ENCODE results near the gene TMPRSS11D.

The TMPRSS11D gene

GRCh38 chr4:67879486-67879885 lies 4.3 kb downstream of the TMPRSS11D start:
- TF ChIP-seq POLR2AphosphoS5 (IDR thresholded peaks at IDR 0.05; ENCODE audit: low read depth, low read length) (no peak), FOXP2 (optimal IDR thresholded peaks at IDR 0.05; ENCODE audit: borderline replicate concordance, extremely low read depth, extremely low read length, insufficient read depth) (no peak), REST (IDR thresholded peaks at IDR 0.05; ENCODE audit: insufficient read depth in 1 of 2, low read depth in 2 of 2, low read length in 2 of 2) (no peak), SIN3A (IDR thresholded peaks at IDR 0.05; ENCODE audit: borderline replicate concordance, insufficient read depth, low read length) (no peak), TAF1 (IDR thresholded peaks at IDR 0.05; ENCODE audit: borderline replicate concordance, insufficient read depth, low read length) (no peak)

- TF ChIP-seq FOXP2 (optimal IDR thresholded peaks at IDR 0.05; ENCODE audit: borderline replicate concordance, extremely low read depth, extremely low read length, insufficient read depth) (no peak), SIN3A (IDR thresholded peaks at IDR 0.05; ENCODE audit: borderline replicate concordance, insufficient read depth, low read length) (no peak), TAF1 (IDR thresholded peaks at IDR 0.05; ENCODE audit: borderline replicate concordance, insufficient read depth, low read length) (no peak), REST (IDR thresholded peaks at IDR 0.05; ENCODE audit: insufficient read depth in 1 of 2, low read depth in 2 of 2, low read length in 2 of 2) (no peak), POLR2AphosphoS5 (IDR thresholded peaks at IDR 0.05; ENCODE audit: low read depth, low read length) (no peak)
Measured at GRCh38 chr4:67877086-67877485, 6.7 kb downstream of the TMPRSS11D start.

GRCh38 chr4:67874986-67875385 lies 8.8 kb downstream of the TMPRSS11D start:
- no peak for TF ChIP-seq SIN3A (IDR thresholded peaks at IDR 0.05; ENCODE audit: borderline replicate concordance, insufficient read depth, low read length)
- TF ChIP-seq FOXP2 (optimal IDR thresholded peaks at IDR 0.05; ENCODE audit: borderline replicate concordance, extremely low read depth, extremely low read length, insufficient read depth) = no peak
- no peak for TF ChIP-seq REST (IDR thresholded peaks at IDR 0.05; ENCODE audit: insufficient read depth in 1 of 2, low read depth in 2 of 2, low read length in 2 of 2)
- no peak for TF ChIP-seq POLR2AphosphoS5 (IDR thresholded peaks at IDR 0.05; ENCODE audit: low read depth, low read length)
- no peak for TF ChIP-seq TAF1 (IDR thresholded peaks at IDR 0.05; ENCODE audit: borderline replicate concordance, insufficient read depth, low read length)

GRCh38 chr4:67873116-67873515 lies 10.7 kb downstream of the TMPRSS11D start:
- TF ChIP-seq TAF1 (IDR thresholded peaks at IDR 0.05; ENCODE audit: borderline replicate concordance, insufficient read depth, low read length) = no peak
- no peak for TF ChIP-seq REST (IDR thresholded peaks at IDR 0.05; ENCODE audit: insufficient read depth in 1 of 2, low read depth in 2 of 2, low read length in 2 of 2)

- TF ChIP-seq FOXP2 (optimal IDR thresholded peaks at IDR 0.05; ENCODE audit: borderline replicate concordance, extremely low read depth, extremely low read length, insufficient read depth) (no peak), POLR2AphosphoS5 (IDR thresholded peaks at IDR 0.05; ENCODE audit: low read depth, low read length) (no peak)
Measured at GRCh38 chr4:67871867-67872266, 11.9 kb downstream of the TMPRSS11D start.

Measured in PFSK-1 (cell line).